IgD-negative memory B cell (primary cell): Measurements from ENCODE around the gene NEK9. TPM values are rescaled to one million over a fixed set of nuclear protein-coding genes. Genes with fewer than 3 reads are reported as not detected.
"Not testable (repeated sequence)": the region's sequence is repeated elsewhere in the genome, so short reads cannot be mapped to it uniquely, and the experiment has no call there.

ENCODE experiments used
- H3K27ac Mint-ChIP-seq, 3 donors: one replicate each; pipeline ENCODE4 v1.8.0; 2020 to 2022; ENCODE audit warnings: mild to moderate bottlenecking in 3 of 3, mixed read lengths in 3 of 3, moderate library complexity in 1 of 3
- H3K27me3 Mint-ChIP-seq: one replicate; pipeline ENCODE4 v1.8.0; 2021; ENCODE audit warnings: mixed read lengths
- H3K36me3 Mint-ChIP-seq: one replicate; pipeline ENCODE4 v1.8.0; 2020; ENCODE audit warnings: mild to moderate bottlenecking, mixed read lengths
- H3K4me1 Mint-ChIP-seq, 3 donors: one replicate each; pipeline ENCODE4 v1.8.0; 2020 to 2022; ENCODE audit warnings: mixed read lengths in 3 of 3, mild to moderate bottlenecking in 1 of 3
- H3K4me3 Mint-ChIP-seq, 4 donors: one replicate each; pipeline ENCODE4 v1.8.0; 2020 to 2022; ENCODE audit warnings: mild to moderate bottlenecking in 4 of 4, mixed read lengths in 4 of 4, moderate library complexity in 3 of 4
- H3K9me3 Mint-ChIP-seq, 3 donors: one replicate each; pipeline ENCODE4 v1.8.0; 2020 to 2021; ENCODE audit warnings: mixed read lengths in 3 of 3, mild to moderate bottlenecking in 1 of 3
- polyA plus RNA-seq: library from polyadenylated mRNA; unstranded; fragments of 300-500 nt; fragmentation: Illumina TruSeq; gene quantifications from one replicate; pipeline ENCODE4 v1.2.3, GENCODE V29; 2021

NEK9 gene
- polyA plus RNA-seq, 1 donor from 2014 or later = 16.9 TPM

DNA sequence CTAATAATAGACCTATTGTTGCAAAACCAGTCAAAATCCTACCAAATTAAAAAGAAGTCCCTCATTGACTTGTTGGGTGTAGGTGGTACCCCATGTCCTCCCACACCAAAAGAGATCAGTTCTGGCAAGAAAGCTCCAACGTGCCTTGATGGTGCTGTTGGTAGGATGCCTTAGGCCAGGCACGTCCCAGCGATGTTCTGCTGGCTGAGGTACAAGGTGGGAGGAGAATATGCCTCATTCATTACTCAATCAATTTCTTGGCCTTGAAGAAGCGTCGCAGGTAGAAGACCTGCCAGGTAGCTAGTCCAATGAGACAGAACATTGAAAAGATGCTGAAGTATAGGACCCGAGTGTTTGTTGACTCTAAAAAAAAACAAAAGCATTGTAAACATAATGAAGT is 7.8 kb upstream of the NEK9 start:
- peaks cover 15 to 25% (median 19%) of the 10 kb centered on the region in 3 donors for H3K4me1 Mint-ChIP-seq
- H3K27ac Mint-ChIP-seq = peak overlapping the region in 1 of 3 donors; percentile 24
- H3K9me3 Mint-ChIP-seq = no peaks in the 10 kb centered on the region
- H3K36me3 Mint-ChIP-seq = peaks cover 6% of the 10 kb centered on the region
- no peak overlapping the region for H3K4me3 Mint-ChIP-seq
- no peaks in the 10 kb centered on the region for H3K27me3 Mint-ChIP-seq

DNA sequence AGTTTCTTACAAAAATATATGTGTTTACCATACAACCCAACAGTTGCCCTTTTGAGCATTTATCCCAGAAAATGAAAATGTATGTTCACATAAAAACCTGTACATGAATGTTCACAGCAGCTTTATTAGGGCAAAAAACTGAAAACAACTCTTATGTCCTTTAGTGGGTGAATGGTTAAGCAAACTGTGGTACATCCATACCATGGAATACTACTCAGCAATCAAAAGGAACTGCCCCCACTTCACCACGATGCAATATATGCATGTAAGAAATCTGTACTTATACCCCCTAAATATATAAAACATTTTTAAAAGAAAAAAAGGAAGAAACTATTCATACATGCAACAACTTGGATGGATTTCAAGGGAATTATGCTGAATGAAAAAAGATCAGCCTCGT is 6.7 kb upstream of the NEK9 start:
- Mint-ChIP-seq H3K4me3 (no peak overlapping the region), H3K27me3 (no peaks in the 10 kb centered on the region), H3K27ac (no peak overlapping the region), H3K4me1 (peaks cover 14 to 18% (median 14%) of the 10 kb centered on the region in 3 donors), H3K36me3 (peaks cover 6% of the 10 kb centered on the region), H3K9me3 (no peaks in the 10 kb centered on the region)

DNA sequence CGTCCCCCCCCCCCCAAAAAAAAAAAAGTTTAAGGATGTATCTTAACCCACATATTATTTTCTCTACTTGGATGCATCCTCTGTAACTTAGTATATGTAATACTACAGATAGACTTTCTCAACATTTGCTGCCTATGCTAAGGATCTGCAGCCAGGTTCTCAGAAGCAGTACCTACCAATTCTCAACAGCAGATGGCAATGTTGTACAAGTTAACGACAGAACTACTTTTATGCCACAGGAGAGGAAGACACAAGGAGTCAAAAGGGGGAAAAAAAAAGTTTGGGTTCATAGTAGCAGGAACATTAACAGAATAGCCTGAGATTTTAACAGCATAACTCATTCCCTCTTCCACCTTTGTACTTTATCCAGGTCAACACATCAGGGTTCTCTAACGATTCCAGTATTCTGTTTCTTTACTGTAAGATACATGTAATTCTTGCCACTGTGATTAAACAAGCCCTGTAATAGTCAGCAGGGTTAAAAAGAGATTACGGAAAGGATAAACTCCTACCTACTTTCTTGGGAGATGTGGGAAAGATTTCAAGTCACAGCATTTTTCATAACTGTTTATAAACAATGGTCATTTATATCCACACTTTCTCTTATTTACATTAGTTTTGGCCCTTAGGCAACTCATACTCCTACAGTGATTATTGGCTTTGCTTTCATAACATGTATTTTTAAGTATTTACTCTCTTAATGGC is 5.7 kb upstream of the NEK9 start:
- H3K9me3 Mint-ChIP-seq = no peaks in the 10 kb centered on the region
- H3K4me3 Mint-ChIP-seq = peak overlapping the region in 1 of 4 donors; percentile 1
- no peaks in the 10 kb centered on the region for H3K27me3 Mint-ChIP-seq
- peaks cover 10 to 16% (median 15%) of the 10 kb centered on the region in 3 donors for H3K4me1 Mint-ChIP-seq
- peak overlapping the region in 2 of 3 donors; percentile 83 to 87 for H3K27ac Mint-ChIP-seq
- H3K36me3 Mint-ChIP-seq = peaks cover 6% of the 10 kb centered on the region

DNA sequence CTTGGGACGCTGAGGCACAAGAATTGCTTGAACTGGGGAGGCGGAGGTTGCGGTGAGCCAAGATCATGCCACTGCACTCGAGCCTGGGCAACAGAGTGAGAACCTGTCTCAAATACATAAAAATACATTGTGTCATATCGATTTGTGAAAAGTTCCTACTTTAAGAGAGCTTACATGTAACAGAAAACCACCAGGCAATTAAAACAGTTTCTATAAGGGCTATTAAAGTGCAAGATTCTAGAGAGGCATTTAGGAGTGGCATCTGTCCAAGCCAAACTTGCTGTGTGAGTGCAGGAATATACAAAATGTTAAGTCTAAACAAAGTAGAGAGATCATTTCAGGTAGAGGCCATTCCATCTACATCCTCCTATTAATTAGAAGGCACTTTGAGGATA is 1.7 kb upstream of the NEK9 start:
- no peaks in the 10 kb centered on the region for H3K9me3 Mint-ChIP-seq
- H3K27me3 Mint-ChIP-seq = no peaks in the 10 kb centered on the region
- peaks cover 1% of the 10 kb centered on the region for H3K36me3 Mint-ChIP-seq
- peak overlapping the region in 2 of 3 donors; percentile 59 to 72 for H3K27ac Mint-ChIP-seq
- peaks cover 28 to 34% (median 28%) of the 10 kb centered on the region in 3 donors for H3K4me1 Mint-ChIP-seq
- peak overlapping the region in 3 of 4 donors; percentile 9 to 38 (median 34) for H3K4me3 Mint-ChIP-seq

DNA sequence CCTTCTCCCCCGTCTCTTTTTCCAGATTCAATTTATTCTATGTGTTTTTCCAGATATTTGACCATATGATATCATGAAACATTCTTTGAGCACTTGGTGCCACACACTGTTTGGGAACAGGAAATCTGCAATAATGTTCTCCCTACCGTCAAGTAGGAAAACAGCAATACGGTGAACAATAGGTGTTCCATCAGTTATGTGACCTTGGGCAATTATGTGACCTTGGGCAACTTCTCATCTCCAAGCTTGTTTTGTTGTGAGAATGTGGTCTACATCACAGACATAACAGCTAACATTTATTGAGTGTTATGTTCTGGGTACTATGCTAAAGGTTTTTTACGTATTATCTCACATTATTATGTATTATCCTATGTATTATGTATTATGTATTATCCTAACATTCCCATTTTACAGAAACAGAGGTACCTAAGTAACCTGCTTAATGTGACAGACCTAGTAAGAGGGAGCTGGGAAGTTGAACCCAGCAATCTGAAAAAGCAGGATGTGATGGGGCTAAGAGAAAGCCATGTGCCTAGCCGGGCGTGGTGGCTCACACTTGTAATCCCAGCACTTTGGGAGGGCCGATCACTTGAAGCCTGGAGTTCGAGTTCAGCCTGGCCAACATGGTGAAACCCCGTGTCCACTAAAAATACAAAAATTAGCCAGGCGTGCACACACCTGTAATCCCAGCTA is 1.2 kb upstream of the NEK9 start:
- Mint-ChIP-seq H3K36me3 (peaks cover 1% of the 10 kb centered on the region), H3K9me3 (no peaks in the 10 kb centered on the region), H3K4me1 (peaks cover 28 to 34% (median 28%) of the 10 kb centered on the region in 3 donors), H3K4me3 (peak overlapping the region; percentile 93 to 100 (median 98)), H3K27me3 (no peaks in the 10 kb centered on the region), H3K27ac (peak overlapping the region; percentile 59 to 99 (median 99))

DNA sequence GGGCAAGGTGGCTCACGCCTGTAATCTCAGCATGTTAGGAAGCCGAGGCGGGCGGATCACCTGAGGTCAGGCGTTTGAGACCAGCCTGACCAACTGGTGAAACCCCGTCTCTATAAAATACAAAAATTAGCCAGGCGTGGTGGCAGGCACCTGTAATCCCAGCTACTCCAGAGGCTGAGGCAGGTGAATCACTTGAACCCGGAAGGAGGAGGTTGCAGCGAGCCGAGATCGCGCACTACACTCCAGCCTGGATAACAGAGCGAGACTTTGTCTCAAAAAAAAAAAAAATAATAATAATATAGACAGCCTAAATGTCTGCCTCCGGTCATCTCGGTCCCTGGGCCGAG is 599 bp upstream of the NEK9 start:
- H3K4me3 Mint-ChIP-seq = peak overlapping the region; percentile 96 to 100 (median 98)
- peak overlapping the region; percentile 97 to 99 (median 99) for H3K27ac Mint-ChIP-seq
- not testable (repeated sequence) for H3K9me3 Mint-ChIP-seq, H3K27me3 Mint-ChIP-seq, H3K36me3 Mint-ChIP-seq
- H3K4me1 Mint-ChIP-seq = peaks cover 27 to 32% (median 28%) of the 10 kb centered on the region in 3 donors

DNA sequence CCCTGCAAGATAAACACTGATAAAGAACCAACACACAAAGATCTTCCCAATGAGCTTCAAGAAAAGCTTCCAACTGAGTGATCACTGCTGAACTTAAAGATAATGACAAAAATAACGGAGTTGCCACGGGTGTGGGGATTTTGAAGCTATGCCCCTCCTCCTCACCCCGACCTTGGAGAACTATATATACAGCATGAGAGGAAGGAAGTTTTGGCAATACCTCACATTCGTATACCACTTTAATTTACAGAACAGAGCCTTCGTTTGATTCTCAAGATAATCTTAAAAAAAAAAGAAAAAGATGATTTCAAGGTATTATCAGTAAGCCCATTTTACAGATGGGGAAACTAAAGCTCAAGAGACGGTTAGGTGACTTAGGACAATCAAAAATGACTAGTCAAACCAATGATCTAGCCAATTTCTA is 715 bp downstream of the NEK9 start:
- Mint-ChIP-seq H3K4me1 (peaks cover 25 to 31% (median 29%) of the 10 kb centered on the region in 3 donors), H3K27ac (peak overlapping the region; percentile 97 to 99 (median 99)), H3K27me3 (no peaks in the 10 kb centered on the region), H3K4me3 (peak overlapping the region; percentile 96 to 100 (median 98)), H3K9me3 (no peaks in the 10 kb centered on the region), H3K36me3 (peaks cover 5% of the 10 kb centered on the region)

DNA sequence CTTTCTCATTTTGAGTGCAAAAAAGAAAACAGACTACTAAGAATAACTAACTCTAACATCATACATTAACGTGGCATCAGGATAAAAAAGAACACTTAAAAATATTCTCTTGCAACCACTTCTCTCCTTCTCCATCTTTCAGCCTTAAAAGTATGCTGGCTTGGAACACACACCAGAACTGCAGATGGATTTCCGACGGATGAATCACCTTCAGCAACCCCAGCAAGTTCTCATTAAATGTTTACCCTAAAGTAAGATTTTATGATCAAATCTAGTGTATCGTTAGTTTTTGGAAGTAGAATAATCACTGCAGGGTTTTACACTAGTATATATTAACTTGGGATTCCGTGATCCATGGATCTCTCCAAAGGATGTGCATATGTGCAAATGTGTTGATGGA is 1.2 kb downstream of the NEK9 start:
- peak overlapping the region in 2 of 3 donors; percentile 99 for H3K27ac Mint-ChIP-seq
- no peaks in the 10 kb centered on the region for H3K27me3 Mint-ChIP-seq
- peaks cover 5% of the 10 kb centered on the region for H3K36me3 Mint-ChIP-seq

DNA sequence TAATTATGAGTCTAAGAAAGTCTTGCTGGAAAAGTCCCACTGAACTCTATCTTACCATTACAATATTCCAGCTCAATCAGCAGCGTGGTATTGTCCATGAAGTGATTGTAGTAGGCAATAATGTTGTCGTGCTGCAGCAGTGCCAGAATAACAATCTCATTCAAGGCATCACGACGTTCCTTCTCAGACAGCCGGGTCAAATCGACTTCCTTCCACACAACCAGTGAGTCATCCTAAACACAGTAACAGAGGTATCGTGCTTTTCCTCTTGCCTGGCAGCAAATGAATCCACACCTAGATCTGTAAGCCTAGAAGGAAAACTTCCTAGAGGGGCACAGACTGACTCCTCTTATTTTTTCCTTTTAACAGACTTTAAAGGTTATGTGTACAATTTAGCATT is 2.9 kb downstream of the NEK9 start:
- Mint-ChIP-seq H3K4me3 (peak overlapping the region in 1 of 4 donors; percentile 8), H3K27ac (peak overlapping the region in 2 of 3 donors; percentile 5 to 29), H3K4me1 (peaks cover 24 to 33% (median 29%) of the 10 kb centered on the region in 3 donors)

More for the DNA sequence above, 1.2 kb downstream of the NEK9 start:
- Mint-ChIP-seq H3K4me1 (peaks cover 25 to 33% (median 29%) of the 10 kb centered on the region in 3 donors), H3K4me3 (peak overlapping the region; percentile 96 to 100 (median 98)), H3K9me3 (no peaks in the 10 kb centered on the region)

DNA sequence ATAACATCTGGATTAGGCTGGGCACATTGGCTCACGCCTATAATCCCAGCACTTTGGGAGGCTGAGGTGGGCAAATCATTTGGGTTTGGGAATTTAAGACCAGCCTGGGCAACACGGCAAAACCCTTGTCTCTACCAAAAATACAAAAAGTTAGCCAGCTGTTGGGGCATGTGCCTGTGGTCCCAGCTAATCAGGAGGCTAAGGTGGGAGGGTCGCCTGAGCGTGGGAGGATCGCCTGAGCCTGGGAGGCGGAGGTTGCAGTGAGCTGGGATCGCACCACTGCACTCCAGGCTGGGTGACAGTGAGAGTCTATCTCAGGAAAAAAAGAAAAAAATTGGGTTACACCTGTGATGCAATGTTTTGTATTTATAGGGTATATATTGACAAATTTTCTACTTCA is 5.3 kb downstream of the NEK9 start:
- peaks cover 5% of the 10 kb centered on the region for H3K36me3 Mint-ChIP-seq
- no peaks in the 10 kb centered on the region for H3K27me3 Mint-ChIP-seq
- H3K27ac Mint-ChIP-seq = no peak overlapping the region
- no peaks in the 10 kb centered on the region for H3K9me3 Mint-ChIP-seq
- H3K4me1 Mint-ChIP-seq = peaks cover 17 to 21% (median 20%) of the 10 kb centered on the region in 3 donors
- no peak overlapping the region for H3K4me3 Mint-ChIP-seq

More for the DNA sequence above, 2.9 kb downstream of the NEK9 start:
- Mint-ChIP-seq H3K27me3 (no peaks in the 10 kb centered on the region), H3K9me3 (no peaks in the 10 kb centered on the region), H3K36me3 (peaks cover 5% of the 10 kb centered on the region)

DNA sequence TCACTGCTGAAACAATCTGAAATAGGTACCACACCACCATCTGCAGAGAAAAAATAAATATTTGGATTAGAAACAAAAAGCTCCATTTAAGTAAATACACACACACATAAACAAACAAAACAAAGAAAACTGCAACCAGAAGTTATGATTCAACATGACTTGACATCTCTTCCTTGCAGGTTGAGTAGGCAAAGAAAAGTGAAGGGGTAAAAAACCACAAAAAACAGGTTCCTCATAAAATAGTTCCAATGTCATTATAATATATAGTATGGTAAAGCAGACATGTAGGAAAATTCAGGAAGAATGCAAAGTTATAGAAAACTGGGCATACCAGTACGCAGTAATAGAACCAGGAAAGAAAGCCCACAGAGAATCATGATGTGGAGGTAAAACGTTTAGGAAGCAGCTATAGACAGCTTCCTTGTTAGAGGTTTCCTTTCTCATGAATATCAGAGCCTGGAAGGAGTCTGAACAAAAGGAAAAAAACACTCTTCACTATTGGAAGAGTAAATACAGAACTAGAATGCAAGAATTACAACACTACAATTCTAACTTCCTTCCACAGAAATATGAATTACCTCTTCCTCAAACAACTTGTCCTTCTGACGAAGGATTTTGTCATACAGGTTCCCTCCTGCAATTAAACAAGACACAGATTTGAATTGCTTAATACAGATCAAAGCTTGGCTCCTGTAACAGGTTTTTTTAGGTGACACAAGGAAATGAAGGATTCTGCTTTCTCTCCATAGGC is 6.1 kb downstream of the NEK9 start:
- Mint-ChIP-seq H3K27ac (no peak overlapping the region), H3K9me3 (no peaks in the 10 kb centered on the region), H3K4me1 (peaks cover 10 to 17% (median 16%) of the 10 kb centered on the region in 3 donors), H3K36me3 (peaks cover 5% of the 10 kb centered on the region), H3K4me3 (peak overlapping the region in 1 of 4 donors; percentile 50), H3K27me3 (no peaks in the 10 kb centered on the region)

DNA sequence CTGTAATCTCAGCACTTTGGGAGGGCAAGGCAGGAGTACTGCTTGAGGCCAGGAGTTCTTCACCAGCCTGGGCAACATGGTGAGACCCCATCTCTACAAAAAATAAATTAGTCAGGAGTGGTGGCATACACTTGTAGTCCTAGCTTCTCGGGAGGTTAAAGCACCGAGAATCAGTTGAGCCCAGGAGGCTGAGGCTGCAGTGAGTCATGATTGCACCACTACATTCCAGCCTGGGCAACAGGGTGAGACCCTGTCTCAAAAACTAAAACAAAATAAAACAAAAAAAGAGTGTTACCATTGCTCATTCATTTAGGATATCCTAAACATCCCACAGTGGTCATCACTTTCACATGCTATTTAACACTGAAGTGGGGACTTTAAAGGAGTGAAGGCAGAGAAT is 7.8 kb downstream of the NEK9 start:
- Mint-ChIP-seq H3K27me3 (no peaks in the 10 kb centered on the region), H3K27ac (no peak overlapping the region), H3K4me1 (peaks cover 0 to 7% (median 5%) of the 10 kb centered on the region in 3 donors), H3K36me3 (peaks cover 5% of the 10 kb centered on the region), H3K9me3 (no peaks in the 10 kb centered on the region), H3K4me3 (no peak overlapping the region)

DNA sequence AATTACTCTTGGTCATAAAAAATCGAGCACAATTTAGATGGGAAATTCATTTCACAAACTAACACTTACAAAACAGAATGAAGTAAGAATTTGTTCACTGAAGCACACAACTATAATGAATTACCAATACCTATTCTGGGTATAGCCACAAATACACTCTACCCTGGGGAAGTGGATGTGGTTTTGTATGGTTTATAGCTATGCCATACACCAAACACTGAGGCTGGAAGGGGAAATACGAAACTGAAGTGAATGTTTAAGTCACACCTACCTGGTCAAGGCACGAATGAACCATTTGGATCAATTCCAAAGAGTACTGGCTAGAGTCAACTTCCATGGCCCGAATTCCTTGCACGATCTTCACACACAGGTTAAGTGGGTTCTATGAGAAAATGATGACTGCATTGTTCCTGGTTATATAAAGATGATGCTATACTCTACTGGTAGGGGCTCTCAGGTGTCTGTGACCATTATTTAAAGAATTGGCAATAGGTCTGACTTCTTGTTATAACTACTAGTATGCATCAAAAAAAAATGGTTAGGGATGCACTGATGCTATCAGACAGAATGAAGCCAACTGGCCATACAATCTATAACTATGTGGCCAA is 12.8 kb downstream of the NEK9 start:
- Mint-ChIP-seq H3K27me3 (no peaks in the 10 kb centered on the region), H3K9me3 (no peaks in the 10 kb centered on the region), H3K27ac (no peak overlapping the region), H3K36me3 (no peaks in the 10 kb centered on the region), H3K4me1 (peaks cover 0 to 1% (median 0%) of the 10 kb centered on the region in 3 donors), H3K4me3 (no peak overlapping the region)

DNA sequence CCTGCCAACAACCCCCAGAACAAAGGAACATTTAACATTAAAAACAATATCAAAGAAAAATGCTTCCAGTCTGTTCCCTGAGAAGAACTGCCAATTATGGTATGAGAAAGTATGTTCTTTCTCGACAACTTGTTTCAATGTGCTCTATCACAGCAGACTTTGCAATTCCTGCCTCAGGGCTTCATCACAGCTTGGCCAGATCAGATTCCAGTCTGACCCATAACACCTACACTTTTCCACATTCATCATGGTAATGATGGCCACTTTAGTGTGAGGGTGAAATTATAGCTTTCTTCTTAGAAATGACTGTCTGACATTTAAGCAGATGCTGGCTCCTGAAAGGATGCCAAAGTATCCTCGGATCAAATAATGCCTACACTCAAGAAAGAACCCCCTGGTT is 17.0 kb downstream of the NEK9 start:
- H3K4me1 Mint-ChIP-seq = peaks cover 0 to 2% (median 0%) of the 10 kb centered on the region in 3 donors
- H3K27ac Mint-ChIP-seq = no peak overlapping the region
- H3K27me3 Mint-ChIP-seq = no peaks in the 10 kb centered on the region
- no peaks in the 10 kb centered on the region for H3K9me3 Mint-ChIP-seq
- peaks cover 8% of the 10 kb centered on the region for H3K36me3 Mint-ChIP-seq
- H3K4me3 Mint-ChIP-seq = no peak overlapping the region
